HepG2 (cell line): ENCODE measurements around the gene PDLIM7. TPM values are rescaled to one million over a fixed set of nuclear protein-coding genes. Genes with fewer than 3 reads are reported as not detected.
A peak's percentile ranks its signal among the peaks of the same experiment; 100 is the strongest.

Experiments used
- AKNA ChIP-seq: sonication (generic); formaldehyde crosslinking; IDR thresholded peaks from 2 replicates; pipeline ENCODE4 v1.4.0; 2020; ENCODE audit warnings: missing genetic modification reagents, borderline replicate concordance
- ARNT2 ChIP-seq: sonication (generic); formaldehyde crosslinking; IDR thresholded peaks from 2 replicates; pipeline ENCODE4 v1.8.0; 2022; ENCODE audit warnings: mild to moderate bottlenecking, low read depth, missing genetic modification reagents, moderate library complexity
- DR1 ChIP-seq: sonication (generic); formaldehyde crosslinking; IDR thresholded peaks from 2 replicates; pipeline ENCODE4 v1.8.0; 2021; ENCODE audit warnings: mild to moderate bottlenecking, missing genetic modification reagents, inconsistent platforms
- HNRNPLL ChIP-seq: fragments of 200-400 bp; formaldehyde crosslinking; IDR thresholded peaks from 2 replicates; pipeline ENCODE4 v1.6.1; 2017; ENCODE audit warnings: mild to moderate bottlenecking, low read depth, low read length; ENCODE audit not compliant: poor library complexity, severe bottlenecking
- HOXA3 ChIP-seq: sonication (generic); formaldehyde crosslinking; IDR thresholded peaks from 2 replicates; pipeline ENCODE4 v1.5.0; 2020; ENCODE audit warnings: missing genetic modification reagents
- LBX2 ChIP-seq: sonication (generic); formaldehyde crosslinking; IDR thresholded peaks from 2 replicates; pipeline ENCODE4 v1.5.0; 2020; ENCODE audit warnings: missing genetic modification reagents, mild to moderate bottlenecking, borderline replicate concordance
- PAXIP1 ChIP-seq: sonication (generic); formaldehyde crosslinking; conservative IDR thresholded peaks from 2 replicates; pipeline ENCODE4 v1.4.0; 2020; ENCODE audit warnings: mild to moderate bottlenecking, missing genetic modification reagents, moderate library complexity
- PHF8 ChIP-seq: sonication (generic); formaldehyde crosslinking; IDR thresholded peaks from 2 replicates; pipeline ENCODE4 v1.5.0; 2020; ENCODE audit warnings: missing genetic modification reagents
- RXRB ChIP-seq: IDR thresholded peaks from 2 replicates; pipeline ENCODE4 v1.6.1; 2016; ENCODE audit warnings: borderline replicate concordance, missing genetic modification reagents, missing compliant biosample characterization
- TEF ChIP-seq: sonication (generic); formaldehyde crosslinking; IDR thresholded peaks from 2 replicates; pipeline ENCODE4 v1.5.0; 2020; ENCODE audit warnings: missing genetic modification reagents
- ZNF225 ChIP-seq: sonication (generic); formaldehyde crosslinking; IDR thresholded peaks from 2 replicates; pipeline ENCODE4 v1.4.0; 2020; ENCODE audit warnings: mild to moderate bottlenecking, missing genetic modification reagents
- ZNF530 ChIP-seq: sonication (generic); formaldehyde crosslinking; IDR thresholded peaks from 2 replicates; pipeline ENCODE4 v1.5.0; 2020; ENCODE audit warnings: low read depth, mild to moderate bottlenecking, missing genetic modification reagents
- ZNF574 ChIP-seq: sonication (generic); formaldehyde crosslinking; IDR thresholded peaks from 2 replicates; pipeline ENCODE4 v1.4.0; 2020; ENCODE audit warnings: missing genetic modification reagents
- ZSCAN21 ChIP-seq: sonication (generic); formaldehyde crosslinking; IDR thresholded peaks from 2 replicates; pipeline ENCODE4 v1.8.0; 2022; ENCODE audit warnings: mild to moderate bottlenecking, missing genetic modification reagents, moderate library complexity, borderline replicate concordance
- polyA plus RNA-seq, 8 experiments: library from polyadenylated mRNA; depleted of rRNA in 3 of 8; stranded (reverse) in 7 of 8; unstranded in 1 of 8; fragments of >200 nt; fragmentation: Illumina TruSeq in 4 of 8; extraction: Trizol in 4 of 8; gene quantifications; 2 replicates each; pipeline versions ENCODE4 v1.2.1 to v1.2.3, GENCODE V29; 2011 to 2016; ENCODE audit warnings: low read depth in 4 of 8, missing spikeins in 1 of 8, mixed read lengths in 1 of 8; ENCODE audit not compliant: insufficient read depth in 1 of 8
- total RNA-seq, 5 experiments: library from RNA; depleted of rRNA; stranded (reverse); fragments of >200 nt; fragmentation: Illumina TruSeq; extraction: Trizol; gene quantifications; 2 replicates each; pipeline ENCODE4 v1.2.3, GENCODE V29; 2016; ENCODE audit warnings: low read depth in 1 of 5

The PDLIM7 gene
- total and polyA plus RNA-seq, 2 of the 13 experiments (the other 11 are each of a cell fraction or from before 2014, with no cell fraction given), result 21.1 to 31.3 TPM

GRCh38 chr5:177491429-177491945 lies 5.9 kb downstream of the PDLIM7 start (continued):
- TF ChIP-seq AKNA (CRISPR knock-in tag) (no peak), ZNF225 (no peak), TEF (CRISPR knock-in tag) (no peak), PHF8 (0 out of 2 replicates have a peak, but pooled peaks have one; percentile 26), HNRNPLL (peak; percentile 8), PAXIP1 (CRISPR knock-in tag) (no peak), LBX2 (CRISPR knock-in tag) (no peak), ZNF574 (CRISPR knock-in tag) (peak; percentile 50), HOXA3 (CRISPR knock-in tag) (peak; percentile 81), RXRB (CRISPR knock-in tag) (no peak), ZSCAN21 (no peak), ZNF530 (CRISPR knock-in tag) (no peak), DR1 (no peak), ARNT2 (CRISPR knock-in tag) (peak; percentile 66; the same call in 1 of the 2 replicates)
